ENCODE measurements around the gene TNFRSF18.

DNA sequence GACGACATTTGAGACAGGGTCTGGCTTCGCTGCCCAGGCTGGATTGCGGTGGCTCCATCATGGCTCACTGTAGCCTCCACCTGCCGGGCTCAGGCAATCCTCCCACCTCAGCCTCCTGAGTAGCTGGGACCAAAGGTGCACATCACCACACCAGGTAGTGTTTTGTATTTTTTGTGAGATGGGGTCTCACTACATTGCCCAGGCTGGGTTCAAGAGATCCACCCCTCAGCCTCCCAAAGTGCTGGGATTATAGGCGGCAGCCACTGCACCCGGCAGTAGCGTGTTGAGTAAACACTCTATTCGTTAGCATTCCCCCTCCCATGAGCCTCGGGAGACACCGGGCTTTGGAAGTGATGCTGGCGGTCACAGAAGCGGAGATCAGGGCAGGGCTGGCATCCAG lies 46.9 kb upstream of the TNFRSF18 start:
- TF ChIP-seq, protein P1, sequence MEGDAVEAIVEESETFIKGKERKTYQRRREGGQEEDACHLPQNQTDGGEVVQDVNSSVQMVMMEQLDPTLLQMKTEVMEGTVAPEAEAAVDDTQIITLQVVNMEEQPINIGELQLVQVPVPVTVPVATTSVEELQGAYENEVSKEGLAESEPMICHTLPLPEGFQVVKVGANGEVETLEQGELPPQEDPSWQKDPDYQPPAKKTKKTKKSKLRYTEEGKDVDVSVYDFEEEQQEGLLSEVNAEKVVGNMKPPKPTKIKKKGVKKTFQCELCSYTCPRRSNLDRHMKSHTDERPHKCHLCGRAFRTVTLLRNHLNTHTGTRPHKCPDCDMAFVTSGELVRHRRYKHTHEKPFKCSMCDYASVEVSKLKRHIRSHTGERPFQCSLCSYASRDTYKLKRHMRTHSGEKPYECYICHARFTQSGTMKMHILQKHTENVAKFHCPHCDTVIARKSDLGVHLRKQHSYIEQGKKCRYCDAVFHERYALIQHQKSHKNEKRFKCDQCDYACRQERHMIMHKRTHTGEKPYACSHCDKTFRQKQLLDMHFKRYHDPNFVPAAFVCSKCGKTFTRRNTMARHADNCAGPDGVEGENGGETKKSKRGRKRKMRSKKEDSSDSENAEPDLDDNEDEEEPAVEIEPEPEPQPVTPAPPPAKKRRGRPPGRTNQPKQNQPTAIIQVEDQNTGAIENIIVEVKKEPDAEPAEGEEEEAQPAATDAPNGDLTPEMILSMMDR (IDR thresholded peaks at IDR 0.05), result no peak
- TF ChIP-seq POLR2A (IDR thresholded peaks at IDR 0.05), result no peak

Measured in testis (tissue), 2 donors.